ENCODE results near the gene CD34. TPM values are rescaled to one million over a fixed set of nuclear protein-coding genes. Genes with fewer than 3 reads are reported as not detected.
A peak's percentile ranks its signal among the peaks of the same experiment; 100 is the strongest.

CD34 gene
- polyA plus RNA-seq, 1 donor from 2014 or later = not detected

- H3K36me3 ChIP-seq (ENCODE audit: insufficient read depth, low read length) = no peaks in the 10 kb centered on the region
- no peaks in the 10 kb centered on the region for H3K27me3 ChIP-seq (ENCODE audit: insufficient read depth, low read depth, low read length)
- TF ChIP-seq EP300 (conservative IDR thresholded peaks at IDR 0.05; ENCODE audit: poor library complexity, severe bottlenecking) (no peak), CTCF (IDR thresholded peaks at IDR 0.05; ENCODE audit: poor library complexity, severe bottlenecking) (no peak), POLR2AphosphoS5 (IDR thresholded peaks at IDR 0.05) (no peak), RAD21 (conservative IDR thresholded peaks at IDR 0.05) (no peak), MXI1 (conservative IDR thresholded peaks at IDR 0.05; ENCODE audit: poor library complexity, severe bottlenecking) (no peak), SMC3 (conservative IDR thresholded peaks at IDR 0.05; ENCODE audit: poor library complexity) (no peak), EZH2 (IDR thresholded peaks at IDR 0.05; ENCODE audit: borderline replicate concordance, insufficient read depth, low read length, poor library complexity, severe bottlenecking) (no peak), TAF1 (IDR thresholded peaks at IDR 0.05; ENCODE audit: low read depth) (no peak)
- TF ChIP-seq, protein P1, sequence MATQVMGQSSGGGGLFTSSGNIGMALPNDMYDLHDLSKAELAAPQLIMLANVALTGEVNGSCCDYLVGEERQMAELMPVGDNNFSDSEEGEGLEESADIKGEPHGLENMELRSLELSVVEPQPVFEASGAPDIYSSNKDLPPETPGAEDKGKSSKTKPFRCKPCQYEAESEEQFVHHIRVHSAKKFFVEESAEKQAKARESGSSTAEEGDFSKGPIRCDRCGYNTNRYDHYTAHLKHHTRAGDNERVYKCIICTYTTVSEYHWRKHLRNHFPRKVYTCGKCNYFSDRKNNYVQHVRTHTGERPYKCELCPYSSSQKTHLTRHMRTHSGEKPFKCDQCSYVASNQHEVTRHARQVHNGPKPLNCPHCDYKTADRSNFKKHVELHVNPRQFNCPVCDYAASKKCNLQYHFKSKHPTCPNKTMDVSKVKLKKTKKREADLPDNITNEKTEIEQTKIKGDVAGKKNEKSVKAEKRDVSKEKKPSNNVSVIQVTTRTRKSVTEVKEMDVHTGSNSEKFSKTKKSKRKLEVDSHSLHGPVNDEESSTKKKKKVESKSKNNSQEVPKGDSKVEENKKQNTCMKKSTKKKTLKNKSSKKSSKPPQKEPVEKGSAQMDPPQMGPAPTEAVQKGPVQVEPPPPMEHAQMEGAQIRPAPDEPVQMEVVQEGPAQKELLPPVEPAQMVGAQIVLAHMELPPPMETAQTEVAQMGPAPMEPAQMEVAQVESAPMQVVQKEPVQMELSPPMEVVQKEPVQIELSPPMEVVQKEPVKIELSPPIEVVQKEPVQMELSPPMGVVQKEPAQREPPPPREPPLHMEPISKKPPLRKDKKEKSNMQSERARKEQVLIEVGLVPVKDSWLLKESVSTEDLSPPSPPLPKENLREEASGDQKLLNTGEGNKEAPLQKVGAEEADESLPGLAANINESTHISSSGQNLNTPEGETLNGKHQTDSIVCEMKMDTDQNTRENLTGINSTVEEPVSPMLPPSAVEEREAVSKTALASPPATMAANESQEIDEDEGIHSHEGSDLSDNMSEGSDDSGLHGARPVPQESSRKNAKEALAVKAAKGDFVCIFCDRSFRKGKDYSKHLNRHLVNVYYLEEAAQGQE (IDR thresholded peaks at IDR 0.05; ENCODE audit: borderline replicate concordance) = no peak
- no peak overlapping the region for H3K27ac ChIP-seq (ENCODE audit: low read length)
- no peak overlapping the region for H2AFZ ChIP-seq (ENCODE audit: low read depth, low read length)
- no peaks in the 10 kb centered on the region for H3K9me2 ChIP-seq (ENCODE audit: insufficient read depth, low read length)
- H3K9me3 ChIP-seq (ENCODE audit: low read length) = no peaks in the 10 kb centered on the region
- H3F3A ChIP-seq (ENCODE audit: insufficient read depth, low read length, poor library complexity, severe bottlenecking) = no peaks in the 10 kb centered on the region
- no peak overlapping the region for H3K4me2 ChIP-seq (ENCODE audit: low read length)
- H3K4me3 ChIP-seq (ENCODE audit: low read length) = no peak overlapping the region
- H3K79me2 ChIP-seq (replicated peaks; ENCODE audit: insufficient read depth, low read length) = no peaks in the 10 kb centered on the region
- no peaks in the 10 kb centered on the region for H4K20me1 ChIP-seq (ENCODE audit: insufficient read depth)
- no peak overlapping the region for H3K9ac ChIP-seq (ENCODE audit: low read length)
Measured at GRCh38 chr1:207918581-207918980, 7.7 kb upstream of the CD34 start.

DNA sequence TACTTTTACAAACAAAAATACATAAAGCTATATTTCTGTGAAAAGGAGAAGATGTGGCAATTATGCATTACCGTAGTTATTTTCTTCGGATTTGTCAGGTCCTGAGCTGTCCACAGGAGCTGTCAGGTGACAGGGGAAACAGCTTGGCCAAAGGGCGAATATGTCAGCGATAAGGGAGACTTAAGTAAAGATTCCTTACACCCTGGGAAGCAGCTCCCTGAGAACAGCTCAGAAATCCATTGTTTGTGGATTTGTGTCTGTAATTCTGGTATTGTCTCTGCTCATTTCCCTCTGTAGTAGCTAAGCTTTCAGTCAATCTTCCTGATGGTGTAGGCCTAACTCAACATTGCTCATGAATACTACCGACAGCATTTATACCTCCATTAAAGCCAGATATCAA, 7.1 kb upstream of the CD34 start:
- Histone ChIP-seq H3K27me3 (ENCODE audit: insufficient read depth, low read depth, low read length) (no peaks in the 10 kb centered on the region), H3K9me2 (ENCODE audit: insufficient read depth, low read length) (no peaks in the 10 kb centered on the region), H3K79me2 (replicated peaks; ENCODE audit: insufficient read depth, low read length) (no peaks in the 10 kb centered on the region), H2AFZ (ENCODE audit: low read depth, low read length) (no peak overlapping the region), H3F3A (ENCODE audit: insufficient read depth, low read length, poor library complexity, severe bottlenecking) (no peaks in the 10 kb centered on the region), H3K4me3 (ENCODE audit: low read length) (no peak overlapping the region), H3K9ac (ENCODE audit: low read length) (no peak overlapping the region), H3K4me2 (ENCODE audit: low read length) (no peak overlapping the region), H3K36me3 (ENCODE audit: insufficient read depth, low read length) (no peaks in the 10 kb centered on the region), H4K20me1 (ENCODE audit: insufficient read depth) (no peaks in the 10 kb centered on the region), H3K27ac (ENCODE audit: low read length) (peak overlapping the region; percentile 22), H3K9me3 (ENCODE audit: low read length) (no peaks in the 10 kb centered on the region)
- TF ChIP-seq RAD21 (conservative IDR thresholded peaks at IDR 0.05) = no peak
- TF ChIP-seq POLR2AphosphoS5 (IDR thresholded peaks at IDR 0.05) = no peak
- TF ChIP-seq MXI1 (conservative IDR thresholded peaks at IDR 0.05; ENCODE audit: poor library complexity, severe bottlenecking) = no peak
- TF ChIP-seq EZH2 (IDR thresholded peaks at IDR 0.05; ENCODE audit: borderline replicate concordance, insufficient read depth, low read length, poor library complexity, severe bottlenecking) = no peak
- no peak for TF ChIP-seq EP300 (conservative IDR thresholded peaks at IDR 0.05; ENCODE audit: poor library complexity, severe bottlenecking)
- TF ChIP-seq CTCF (IDR thresholded peaks at IDR 0.05; ENCODE audit: poor library complexity, severe bottlenecking) = no peak
- no peak for TF ChIP-seq TAF1 (IDR thresholded peaks at IDR 0.05; ENCODE audit: low read depth)
- TF ChIP-seq, protein P1 (IDR thresholded peaks at IDR 0.05; ENCODE audit: borderline replicate concordance) = no peak
- no peak for TF ChIP-seq SMC3 (conservative IDR thresholded peaks at IDR 0.05; ENCODE audit: poor library complexity)

Measured in neural cell (in vitro differentiated cells).